Mucosa of gallbladder (tissue), 1 donor: Measurements from ENCODE around the gene SIRT5. TPM values are rescaled to one million over a fixed set of nuclear protein-coding genes. Genes with fewer than 3 reads are reported as not detected.

Experiments used
- DNase-seq: peaks from one replicate; pipeline ENCODE4 v3.0.0-alpha.2; 2020; ENCODE audit warnings: low spot score
- total RNA-seq: library from RNA; stranded (reverse); gene quantifications from one replicate; pipeline ENCODE4 v1.2.1, GENCODE V29; 2021
- donor health status: DM: no; HTN: no; CAD: no.

Gene SIRT5
- total RNA-seq, 1 donor from 2014 or later = 15.2 TPM

DNA sequence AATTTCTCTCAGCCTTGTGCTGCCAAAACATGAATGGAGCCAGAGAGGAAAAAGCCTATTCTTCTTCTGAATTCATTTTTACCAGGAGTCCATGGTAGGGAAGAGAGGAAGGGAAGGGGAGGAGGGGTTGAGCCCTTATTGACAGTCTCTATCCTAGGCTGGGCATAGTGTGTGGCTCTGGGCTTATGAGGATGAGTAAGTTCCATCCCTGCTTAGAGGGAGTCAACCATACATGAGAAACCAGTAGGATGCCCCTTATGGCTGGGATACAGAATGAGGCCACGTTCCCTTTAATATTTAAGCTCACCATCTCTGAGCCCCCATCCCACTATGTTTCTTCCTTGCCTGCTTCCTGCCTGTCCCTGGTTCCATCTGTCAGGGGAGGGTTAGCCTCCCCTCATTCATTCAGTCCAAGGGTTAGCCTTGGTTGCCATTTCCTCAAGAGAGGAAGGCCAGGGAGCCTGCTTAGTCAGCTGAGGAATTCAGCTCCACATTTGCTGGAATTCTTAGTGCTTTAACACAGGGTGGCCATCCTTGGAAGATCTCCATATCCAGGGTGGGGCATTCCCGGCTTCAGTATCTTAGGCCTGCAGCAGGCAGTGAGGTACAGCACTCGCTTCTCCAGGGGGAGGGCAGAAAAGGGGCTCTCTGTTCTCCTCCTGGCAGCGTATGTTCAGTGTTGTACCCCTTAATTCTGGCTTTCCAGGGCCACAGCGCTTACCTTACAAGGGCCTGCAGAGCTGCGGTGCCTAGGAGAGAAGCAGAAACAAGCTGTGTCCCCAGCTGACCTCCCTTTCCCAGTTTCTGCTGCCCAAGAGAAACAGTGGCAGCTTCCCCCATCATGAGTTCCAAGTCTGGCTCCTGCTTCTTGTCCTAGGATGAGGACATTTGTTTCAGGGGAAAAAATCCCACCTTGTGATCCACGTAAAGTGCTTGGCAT is 12.5 kb downstream of the SIRT5 start:
- DNase-seq = no peak

DNA sequence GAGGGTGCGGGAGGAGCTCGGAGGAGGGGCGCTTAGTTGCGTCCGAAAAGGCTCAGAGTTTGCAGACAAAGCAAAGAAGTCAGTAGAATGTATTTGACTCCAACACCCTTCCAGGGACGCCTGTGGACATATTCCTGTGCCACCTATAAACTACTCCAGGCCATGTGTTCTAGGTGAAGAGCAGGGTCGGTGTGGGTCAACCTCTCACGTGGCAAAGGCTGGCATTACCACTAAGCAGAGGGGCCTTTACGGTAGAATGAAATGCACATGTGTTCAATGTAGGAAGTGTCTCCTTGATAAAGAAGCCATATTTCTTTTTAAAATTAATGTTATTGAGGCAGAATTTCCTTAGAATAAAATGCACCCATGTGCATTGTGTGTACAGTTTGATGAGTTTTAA is 15.4 kb downstream of the SIRT5 start:
- no peak for DNase-seq

DNA sequence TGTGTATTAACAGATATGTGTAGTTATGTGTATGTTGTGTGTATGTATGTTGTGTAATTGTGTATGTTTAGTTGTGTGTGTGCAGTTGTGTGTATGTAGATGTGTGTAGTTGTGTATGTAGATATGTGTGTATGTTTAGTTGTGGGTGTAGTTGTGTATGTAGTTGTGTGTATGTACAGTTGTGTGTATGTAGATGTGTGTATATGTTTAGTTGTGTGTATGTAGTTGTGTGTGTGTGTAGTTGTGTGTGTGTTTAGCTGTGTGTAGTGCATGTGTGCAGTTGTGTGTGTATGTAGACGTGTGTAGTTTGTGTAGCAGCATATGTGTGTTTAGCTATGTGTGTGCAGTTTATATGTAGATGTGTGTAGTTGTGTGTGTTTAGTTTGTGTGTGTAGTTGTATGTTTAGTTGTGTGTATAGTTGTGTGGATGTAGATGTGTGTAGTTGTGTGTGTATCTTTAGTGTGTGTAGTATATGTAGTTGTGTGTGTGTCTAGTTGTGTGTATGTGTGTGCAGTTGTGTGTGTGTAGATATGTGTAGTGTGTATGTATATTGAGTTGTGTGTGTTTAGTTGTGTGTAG is 16.3 kb downstream of the SIRT5 start:
- no peak for DNase-seq

DNA sequence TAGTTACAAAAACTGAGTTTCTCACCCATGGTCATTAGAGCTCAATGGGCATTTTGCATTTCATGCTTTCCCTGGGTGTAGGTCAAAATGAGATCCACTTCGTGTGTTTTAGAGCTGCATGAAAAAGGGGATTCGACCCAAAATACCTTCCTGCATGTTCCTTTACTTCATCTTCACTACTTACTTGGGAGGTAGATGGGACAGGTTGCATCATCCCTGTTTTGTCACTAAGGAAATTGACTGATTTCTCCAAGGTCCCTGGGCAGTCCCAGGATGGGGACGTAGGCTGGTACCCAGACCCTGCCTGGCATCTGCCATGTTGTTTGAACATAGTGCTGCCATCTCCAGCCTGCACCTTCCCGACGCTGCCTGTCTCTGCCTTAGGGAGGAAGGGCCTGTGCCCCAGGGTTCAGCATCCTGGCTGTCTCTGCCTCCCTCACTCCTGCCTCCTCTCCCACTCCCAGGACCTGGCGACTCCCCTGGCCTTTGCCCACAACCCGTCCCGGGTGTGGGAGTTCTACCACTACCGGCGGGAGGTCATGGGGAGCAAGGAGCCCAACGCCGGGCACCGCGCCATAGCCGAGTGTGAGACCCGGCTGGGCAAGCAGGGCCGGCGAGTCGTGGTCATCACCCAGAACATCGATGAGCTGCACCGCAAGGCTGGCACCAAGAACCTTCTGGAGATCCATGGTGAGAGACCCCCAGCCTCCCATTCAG is 17.0 kb downstream of the SIRT5 start:
- DNase-seq = no peak

DNA sequence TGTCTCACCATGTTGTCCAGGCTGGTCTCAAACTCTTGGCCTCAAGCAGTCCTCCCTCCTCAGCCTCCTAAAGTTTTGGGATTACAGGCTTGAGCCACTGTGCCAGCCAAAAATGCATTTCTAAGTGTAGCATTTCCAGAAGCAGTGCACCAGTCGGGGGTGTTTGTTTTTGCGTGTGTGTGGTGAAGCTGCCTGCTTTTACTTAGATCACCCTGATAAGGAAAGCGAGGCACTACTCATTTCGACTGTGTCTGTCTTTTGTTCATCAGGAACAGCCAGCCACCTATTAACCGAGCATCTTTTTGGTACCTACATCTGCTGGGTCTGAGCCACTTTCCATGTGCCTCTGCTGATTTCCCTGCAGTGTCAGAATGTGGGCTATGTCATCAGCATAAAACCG is 18.7 kb downstream of the SIRT5 start:
- DNase-seq = no peak

DNA sequence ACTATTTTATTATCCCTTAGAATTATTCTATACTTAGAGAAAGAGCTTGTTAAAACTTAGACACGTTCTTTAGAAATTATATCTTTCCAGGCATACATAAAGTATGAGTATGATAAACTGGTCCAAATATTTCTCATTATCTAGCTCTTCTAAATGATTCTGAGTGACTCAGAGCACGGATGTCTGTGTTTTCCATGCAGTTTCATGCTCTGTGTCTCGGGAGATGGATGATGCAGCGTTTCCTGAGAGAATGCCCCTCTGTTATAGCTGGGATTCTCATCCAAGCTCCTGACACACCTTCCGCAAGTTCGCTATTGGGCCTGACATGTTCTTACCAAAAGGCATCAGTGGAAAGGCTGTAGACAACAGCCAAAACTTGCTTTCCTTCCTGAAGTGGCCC is 19.3 kb downstream of the SIRT5 start:
- DNase-seq = no peak

DNA sequence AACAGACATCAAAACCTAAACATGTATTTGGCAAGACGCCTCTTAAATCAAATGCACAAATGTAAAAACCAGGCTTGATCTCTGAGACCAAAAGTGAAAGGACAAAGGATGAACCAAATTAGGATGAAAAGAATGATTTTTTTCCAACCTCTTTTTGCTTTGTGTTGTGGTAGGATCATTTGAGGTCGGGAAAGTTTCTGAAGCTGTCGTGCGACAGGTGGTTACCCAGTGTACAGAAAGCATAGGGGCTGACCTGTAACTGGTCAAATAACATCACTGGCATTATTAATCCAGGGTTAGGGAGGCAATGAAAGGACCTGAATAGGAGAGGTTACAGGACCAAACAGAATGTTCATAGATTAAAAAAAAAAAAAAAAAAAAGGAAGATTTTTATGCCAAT is 22.7 kb downstream of the SIRT5 start:
- DNase-seq = no peak

DNA sequence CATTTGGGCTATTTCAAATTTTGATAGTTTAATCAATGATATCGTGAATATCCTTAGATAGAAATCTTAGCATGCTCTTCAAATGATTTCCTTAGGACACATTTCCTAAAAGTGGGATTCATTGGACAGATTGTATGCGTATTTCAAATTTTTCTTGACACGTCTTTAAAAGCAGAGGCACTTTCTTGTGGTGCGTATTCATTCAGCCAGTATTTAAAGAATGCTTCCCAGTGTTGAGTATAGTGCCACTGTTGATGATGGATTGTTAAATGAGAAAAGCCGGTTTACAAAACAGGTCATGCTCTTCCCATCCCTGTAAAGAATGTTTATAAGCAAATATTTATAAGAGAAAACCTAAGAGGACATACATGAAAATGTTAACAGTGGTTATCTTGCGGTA is 25.6 kb downstream of the SIRT5 start:
- DNase-seq = no peak

DNA sequence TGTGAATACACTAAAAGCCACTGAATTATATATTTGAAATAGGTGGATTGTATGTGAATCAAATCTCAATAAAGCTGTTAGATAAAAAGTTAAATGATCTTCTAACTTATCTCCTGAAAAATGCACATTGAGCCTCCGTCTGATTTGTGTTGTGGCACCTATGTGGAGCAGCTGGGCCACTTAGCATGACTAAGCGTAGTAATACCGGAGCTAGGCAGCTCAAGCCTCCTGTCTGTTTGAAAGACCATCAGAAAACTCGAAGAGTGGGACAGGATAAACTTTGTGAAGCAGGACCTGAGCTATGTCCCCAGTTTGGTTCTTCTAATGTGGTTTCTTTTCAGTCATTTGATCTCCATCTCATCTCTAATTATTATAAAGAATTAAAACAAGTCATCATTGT is 29.7 kb downstream of the SIRT5 start:
- no peak for DNase-seq

DNA sequence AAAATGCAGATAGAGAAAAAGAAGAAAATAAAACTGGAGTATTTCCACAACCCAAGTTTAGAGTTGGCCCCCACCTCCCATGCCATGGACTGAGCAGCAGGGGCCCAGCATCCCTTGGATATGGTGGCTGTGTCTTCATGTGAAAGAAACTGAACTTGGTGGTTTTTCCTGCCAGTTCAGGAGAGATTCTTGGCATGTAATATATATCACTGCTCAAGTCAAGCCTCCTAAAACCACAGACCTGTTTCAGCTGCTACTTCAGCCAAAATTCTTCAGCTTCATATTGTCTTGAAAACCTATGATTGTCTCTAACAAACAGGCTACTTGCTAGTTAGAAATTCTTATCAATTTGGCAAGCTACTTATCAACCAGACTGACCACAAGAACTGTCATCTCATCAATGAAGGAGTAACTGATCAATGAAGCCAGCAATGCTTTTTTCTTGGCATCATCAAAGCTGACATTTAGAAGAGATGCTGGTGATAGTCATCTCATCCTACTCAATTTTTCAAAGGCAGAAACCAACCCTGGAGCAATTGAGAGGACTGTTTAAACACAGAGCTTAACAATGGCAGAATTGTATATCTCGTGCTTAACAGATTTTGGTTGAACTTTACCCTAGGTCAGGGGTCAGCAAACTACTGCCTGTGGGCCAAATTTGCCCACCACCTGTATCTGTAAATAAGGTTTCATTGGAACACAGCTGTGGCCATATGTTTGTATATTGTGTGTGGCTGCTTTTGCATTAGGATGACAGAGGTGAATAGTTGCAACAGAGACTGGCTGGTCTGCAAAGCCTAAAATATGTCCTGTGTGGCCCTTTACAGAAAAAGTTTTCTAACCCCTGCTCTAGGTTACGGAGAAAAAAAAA is 30.4 kb downstream of the SIRT5 start:
- no peak for DNase-seq

DNA sequence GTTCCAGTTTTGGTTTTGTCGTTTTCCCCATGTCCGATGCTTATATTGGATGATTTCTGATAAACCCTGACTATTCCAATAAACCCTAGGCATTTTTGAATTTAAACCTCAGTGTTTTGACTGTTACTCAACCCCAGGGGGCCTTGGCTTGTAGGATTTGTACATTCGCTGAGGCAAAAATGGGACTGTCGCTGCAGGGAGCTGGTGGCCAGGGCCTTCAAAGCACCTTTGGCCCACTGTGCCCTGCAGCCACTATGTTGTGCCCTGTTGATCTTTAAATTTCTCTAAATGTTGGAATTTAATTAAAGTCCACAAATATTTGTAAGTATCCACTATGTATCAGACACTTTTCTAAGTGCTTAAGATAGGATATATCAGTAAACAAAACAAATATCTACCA is 31.2 kb downstream of the SIRT5 start:
- DNase-seq = no peak

DNA sequence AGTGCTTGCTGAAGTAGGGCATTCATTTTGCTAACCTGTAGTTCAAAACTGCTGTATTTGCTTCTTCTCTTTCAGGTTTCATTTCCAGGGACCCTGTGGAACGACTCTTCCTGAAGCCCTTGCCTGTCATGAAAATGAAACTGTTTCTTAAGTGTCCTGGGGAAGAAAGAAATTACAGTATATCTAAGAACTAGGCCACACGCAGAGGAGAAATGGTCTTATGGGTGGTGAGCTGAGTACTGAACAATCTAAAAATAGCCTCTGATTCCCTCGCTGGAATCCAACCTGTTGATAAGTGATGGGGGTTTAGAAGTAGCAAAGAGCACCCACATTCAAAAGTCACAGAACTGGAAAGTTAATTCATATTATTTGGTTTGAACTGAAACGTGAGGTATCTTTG is 37.3 kb downstream of the SIRT5 start:
- DNase-seq = no peak

DNA sequence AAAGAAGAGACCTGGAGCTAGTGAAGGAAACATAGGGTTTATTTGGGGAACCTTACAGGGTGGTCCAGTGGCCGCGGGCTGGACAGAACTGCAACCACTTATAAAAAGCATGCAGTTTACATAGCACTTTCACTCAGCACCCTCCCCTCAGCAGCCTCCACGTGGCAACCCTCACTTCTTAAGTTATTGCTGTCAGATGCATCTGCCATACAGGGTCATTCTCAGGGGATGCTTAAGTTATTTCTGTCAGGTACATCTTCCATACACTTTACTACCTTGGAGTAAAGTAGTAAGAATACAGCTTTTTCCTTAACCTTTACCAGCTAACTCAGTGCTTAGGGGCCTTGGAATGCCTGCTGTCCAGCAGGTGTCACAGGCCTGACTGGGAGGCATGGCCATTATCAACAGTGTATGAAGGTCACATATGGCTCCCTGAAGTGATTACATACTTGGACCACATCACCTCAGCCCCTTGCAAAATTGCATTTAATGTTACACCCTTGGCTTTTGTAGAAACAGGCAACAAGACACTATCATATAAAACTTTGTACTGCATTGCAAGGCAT is 38.7 kb downstream of the SIRT5 start:
- DNase-seq = no peak

DNA sequence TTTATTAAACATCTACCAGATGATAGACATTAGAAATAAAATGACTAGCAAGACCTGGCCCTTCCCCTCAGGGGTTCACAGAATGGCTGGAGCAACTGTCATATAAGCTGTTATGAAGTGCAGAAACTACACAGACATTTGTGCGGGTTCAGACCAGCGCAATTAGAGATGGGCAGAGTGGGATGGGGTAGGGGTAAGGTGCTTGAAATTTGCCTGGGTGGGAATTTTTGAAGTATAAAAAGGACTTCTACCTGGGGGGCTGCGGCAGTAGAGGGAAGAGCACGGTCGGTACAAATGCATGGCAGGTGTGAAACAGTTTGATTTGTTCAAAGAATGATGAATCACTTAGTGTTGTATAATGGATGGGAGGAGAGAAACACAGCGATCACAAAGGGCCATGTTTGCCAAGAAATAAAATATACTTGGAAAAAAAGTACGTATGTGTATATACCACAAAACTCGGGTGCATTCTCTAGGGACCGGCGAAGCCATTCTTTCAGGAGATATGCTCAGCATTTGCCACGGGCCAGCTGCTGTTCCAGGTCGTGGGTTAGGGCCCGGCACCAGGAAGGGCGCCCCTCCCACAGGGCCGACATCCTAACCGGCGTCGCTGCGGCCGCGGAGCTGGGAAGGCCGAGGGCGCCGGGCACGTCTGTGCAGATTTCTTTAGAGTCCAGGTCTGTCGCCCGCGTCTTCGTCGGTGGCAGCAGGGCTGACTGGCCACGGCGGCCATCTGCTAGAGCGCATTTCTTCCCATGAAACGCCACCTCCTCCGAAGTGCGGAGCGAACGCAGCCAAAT is 39.9 kb downstream of the SIRT5 start:
- peak; percentile 37 for DNase-seq

DNA sequence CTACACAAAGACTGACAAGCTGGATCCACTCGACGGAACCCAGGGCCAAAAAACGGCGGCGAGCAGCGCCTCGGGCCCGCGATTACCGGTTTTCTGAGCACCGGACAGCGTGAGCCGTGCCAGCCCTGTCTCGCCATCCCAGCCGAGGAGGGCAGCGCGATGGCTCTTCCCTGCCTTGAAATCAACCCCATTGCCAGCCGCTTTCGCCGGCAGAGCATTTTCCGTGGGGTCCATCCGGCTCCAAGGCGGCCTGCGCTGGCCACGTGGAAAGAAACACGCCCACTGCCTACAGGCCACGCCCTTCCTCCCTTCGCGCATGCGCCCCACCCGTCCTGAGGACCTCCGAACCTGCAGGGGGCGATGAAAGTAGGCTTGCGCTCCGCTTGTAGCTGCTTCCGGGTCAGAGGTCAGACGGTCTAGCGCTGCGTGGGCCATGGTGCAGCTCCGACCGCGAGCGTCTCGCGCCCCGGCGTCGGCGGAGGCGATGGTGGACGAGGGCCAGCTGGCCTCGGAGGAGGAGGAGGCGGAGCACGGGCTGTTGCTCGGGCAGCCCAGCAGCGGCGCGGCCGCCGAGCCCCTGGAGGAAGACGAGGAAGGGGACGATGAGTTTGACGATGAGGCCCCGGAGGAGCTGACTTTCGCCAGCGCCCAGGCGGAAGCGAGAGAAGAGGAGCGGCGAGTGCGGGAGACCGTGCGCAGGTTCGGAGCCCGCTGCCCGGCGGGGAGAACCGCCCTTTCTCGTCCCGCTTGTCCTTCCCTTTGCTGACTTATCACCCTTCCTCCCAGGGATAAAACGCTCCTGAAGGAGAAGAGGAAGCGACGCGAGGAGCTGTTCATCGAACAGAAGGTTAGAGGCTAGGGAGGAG is 40.8 kb downstream of the SIRT5 start, which contains the start of gene NOL7:
Gene NOL7 (plus strand): TSS at position 410 of the 866 bp plus-strand sequence. CDS start 24 bp downstream, at position 434.
- DNase-seq = peak; percentile 98

DNA sequence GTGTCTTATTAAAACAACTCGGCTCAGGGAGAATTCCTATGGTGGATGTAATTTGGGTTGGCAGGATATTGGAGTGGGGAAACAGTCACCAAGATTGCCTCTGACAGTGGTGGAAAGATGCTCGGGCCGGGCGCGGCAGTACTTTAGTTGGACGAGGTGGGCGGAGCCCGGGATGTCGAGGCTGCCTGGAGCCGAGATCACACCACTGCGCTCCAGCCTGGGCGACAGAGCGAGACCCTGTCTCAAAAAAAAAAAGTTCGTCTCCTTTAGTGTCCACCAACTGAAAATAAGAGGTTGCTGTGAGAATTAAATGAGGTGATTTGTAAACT is 41.4 kb downstream of the SIRT5 start:
- peak; percentile 38 for DNase-seq

DNA sequence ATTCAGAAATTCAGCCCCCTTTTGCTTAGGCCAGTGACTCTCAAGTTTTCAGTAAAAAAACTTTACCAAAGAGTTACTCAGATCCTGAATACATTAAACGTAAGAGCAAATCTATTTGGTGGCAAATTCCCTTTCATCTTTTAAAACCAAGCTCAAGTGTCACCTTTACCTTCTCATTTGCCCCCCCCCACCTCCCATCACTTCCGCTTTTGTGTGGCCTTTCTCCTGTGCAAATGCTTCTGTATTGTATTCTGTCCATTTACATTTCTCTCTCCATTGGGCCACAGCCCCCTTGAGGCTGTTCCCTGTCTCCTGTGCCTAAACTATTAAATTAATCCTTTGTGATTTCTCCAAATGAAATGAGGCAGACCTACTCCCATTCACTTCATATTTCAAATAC is 42.7 kb downstream of the SIRT5 start:
- DNase-seq = no peak

DNA sequence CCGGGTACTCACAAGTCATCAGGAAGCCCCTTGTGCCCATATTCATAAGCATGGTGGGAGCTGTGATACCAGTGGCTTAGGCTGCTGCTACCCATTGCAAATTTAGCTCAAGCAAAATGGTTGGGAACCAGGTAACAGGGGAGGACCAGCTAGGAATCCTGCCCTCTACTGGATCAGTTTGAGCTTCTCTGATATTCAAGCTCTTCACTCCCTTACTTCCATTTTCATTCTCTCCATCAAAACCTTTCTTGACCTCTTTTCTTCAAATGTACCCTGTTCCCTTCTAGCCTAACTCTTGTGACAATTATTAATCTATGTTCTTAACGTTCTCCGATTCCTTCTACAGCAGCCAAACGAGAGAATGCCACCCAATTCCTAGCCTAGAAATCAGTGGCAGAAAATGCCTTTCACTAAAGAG is 50.5 kb downstream of the SIRT5 start:
- DNase-seq = no peak

DNA sequence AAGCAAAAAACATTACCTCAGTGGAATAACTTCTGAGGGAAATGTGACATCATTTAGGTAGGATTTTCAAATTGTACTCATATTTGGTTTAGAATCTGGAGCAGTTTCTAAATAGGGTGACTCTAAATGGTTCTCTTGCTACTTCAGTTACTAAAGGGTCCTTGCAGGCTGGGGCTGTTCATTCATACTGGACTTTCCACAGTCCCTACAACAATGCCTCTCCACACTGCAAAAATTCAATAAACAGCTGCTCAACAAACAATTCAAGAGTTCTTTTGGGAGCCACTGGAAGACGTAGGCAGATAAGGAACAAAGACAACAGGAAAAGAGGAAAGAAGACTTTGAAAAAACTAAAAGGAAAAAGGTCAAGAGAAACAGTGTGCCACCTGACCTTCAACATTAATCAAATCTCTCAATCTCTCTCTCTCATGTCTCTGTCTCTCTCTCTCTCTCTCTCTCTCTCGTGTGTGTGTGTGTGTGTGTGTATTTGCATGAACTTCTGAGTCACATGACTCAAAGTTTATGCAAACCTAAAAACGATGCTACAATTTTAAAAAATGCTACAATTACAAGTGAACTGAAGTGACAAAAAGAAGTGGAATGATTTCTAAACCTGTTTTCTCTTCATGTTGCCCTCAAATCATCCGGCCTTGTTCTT is 55.2 kb downstream of the SIRT5 start:
- DNase-seq = no peak
